IMR-90 (cell line): Measurements from ENCODE around the gene FFAR1. TPM values are rescaled to one million over a fixed set of nuclear protein-coding genes. Genes with fewer than 3 reads are reported as not detected.

Experiments used
- ATAC-seq: fragments of 200-7000 bp; cut with Tn5 transposase; 2 replicates; pipeline ENCODE4 v1.9.1; 2020; ENCODE audit warnings: low read depth, mild to moderate bottlenecking, moderate library complexity
- BruUV-seq: library from RNA; stranded (reverse); fragments of 400-500 nt; replicated peaks from 2 replicates; lab custom pipeline; 2021; lab: Mats Ljungman, UMichigan
- CTCF ChIA-PET: fragments of 300-600 bp; formaldehyde crosslinking; extraction: SDS; loops from one replicate; lab custom pipeline; 2021; ENCODE audit warnings: antibody characterized with exemption; lab: Yijun Ruan, JAX
- POLR2A ChIA-PET: fragments of 300-600 bp; sonication (Branson Sonifier 250); formaldehyde crosslinking; loops from one replicate; lab custom pipeline; 2022; ENCODE audit warnings: antibody characterized with exemption; ENCODE audit not compliant: unreplicated experiment; lab: Charles Lee
- DNase-seq: peaks from one replicate; pipeline ENCODE4 v3.0.0; 2013
- H2AFZ ChIP-seq: replicated peaks from 2 replicates; pipeline ENCODE3; 2013; ENCODE audit warnings: low read length, mild to moderate bottlenecking; ENCODE audit not compliant: poor library complexity
- H2AK5ac ChIP-seq: 2 replicates; pipeline ENCODE4 v1.6.1; 2013; ENCODE audit warnings: low read depth, low read length, inconsistent platforms
- H2AK9ac ChIP-seq: replicated peaks from 2 replicates; pipeline ENCODE3; 2013; ENCODE audit warnings: mild to moderate bottlenecking, low read depth, low read length, moderate library complexity; ENCODE audit not compliant: poor library complexity
- H2BK120ac ChIP-seq: 2 replicates; pipeline ENCODE4 v1.6.1; 2013; ENCODE audit warnings: low read depth, low read length, inconsistent platforms
- H2BK15ac ChIP-seq: 3 replicates; pipeline ENCODE4 v1.6.1; 2013; ENCODE audit warnings: low read depth, low read length, inconsistent platforms
- H2BK20ac ChIP-seq: 2 replicates; pipeline ENCODE4 v1.6.1; 2013; ENCODE audit warnings: low read depth, mild to moderate bottlenecking, inconsistent platforms, low read length, moderate library complexity
- H2BK5ac ChIP-seq: 2 replicates; pipeline ENCODE4 v1.6.1; 2013; ENCODE audit warnings: mild to moderate bottlenecking, low read depth, low read length, inconsistent platforms; ENCODE audit not compliant: poor library complexity, severe bottlenecking
- H3K14ac ChIP-seq: replicated peaks from 2 replicates; pipeline ENCODE4 v1.6.1; 2013; ENCODE audit warnings: low read depth, low read length, inconsistent platforms
- H3K18ac ChIP-seq: 2 replicates; pipeline ENCODE4 v1.6.1; 2013; ENCODE audit warnings: low read depth, low read length, control low read depth
- H3K23ac ChIP-seq: 2 replicates; pipeline ENCODE4 v1.6.1; 2013; ENCODE audit warnings: low read depth, low read length, inconsistent platforms
- H3K27ac ChIP-seq: 2 replicates; pipeline ENCODE4 v1.5.1; 2013; ENCODE audit warnings: mild to moderate bottlenecking, control low read depth, low read length; ENCODE audit not compliant: insufficient read depth
- H3K27me3 ChIP-seq: 2 replicates; pipeline ENCODE4 v1.6.1; 2013; ENCODE audit warnings: low read length; ENCODE audit not compliant: control insufficient read depth, insufficient read depth
- H3K36me3 ChIP-seq: 2 replicates; pipeline ENCODE4 v1.6.1; 2013; ENCODE audit warnings: low read length, mixed read lengths; ENCODE audit not compliant: control insufficient read depth, insufficient read depth
- H3K4ac ChIP-seq: 2 replicates; pipeline ENCODE4 v1.6.1; 2013; ENCODE audit warnings: low read depth, low read length, inconsistent platforms
- H3K4me1 ChIP-seq: 2 replicates; pipeline ENCODE4 v1.6.1; 2013; ENCODE audit warnings: low read length, mixed read lengths; ENCODE audit not compliant: control insufficient read depth, insufficient read depth
- H3K4me2 ChIP-seq: 2 replicates; pipeline ENCODE4 v1.6.1; 2013; ENCODE audit warnings: low read depth, mild to moderate bottlenecking, control low read depth, low read length, moderate library complexity
- H3K4me3 ChIP-seq: 2 replicates; pipeline ENCODE4 v1.5.1; 2013; ENCODE audit warnings: low read depth, mild to moderate bottlenecking, control low read depth, low read length, moderate library complexity; ENCODE audit not compliant: insufficient read depth
- H3K56ac ChIP-seq: 2 replicates; pipeline ENCODE4 v1.6.1; 2013; ENCODE audit warnings: low read length, inconsistent platforms; ENCODE audit not compliant: insufficient read depth; ENCODE audit errors: extremely low read depth
- H3K79me1 ChIP-seq, 2 experiments: 2 replicates each; pipeline ENCODE4 v1.6.1; 2013; ENCODE audit warnings: low read length in 2 of 2, inconsistent platforms in 1 of 2, low read depth in 1 of 2
- H3K9ac ChIP-seq: 2 replicates; pipeline ENCODE4 v1.6.1; 2013; ENCODE audit warnings: low read depth, low read length, control low read depth
- H3K9me1 ChIP-seq: 2 replicates; pipeline ENCODE4 v1.6.1; 2013; ENCODE audit warnings: low read length, inconsistent platforms; ENCODE audit not compliant: insufficient read depth
- H3K9me3 ChIP-seq: 2 replicates; pipeline ENCODE4 v1.6.1; 2013; ENCODE audit warnings: low read length; ENCODE audit not compliant: control insufficient read depth, insufficient read depth
- H4K20me1 ChIP-seq: 2 replicates; pipeline ENCODE4 v1.6.1; 2013; ENCODE audit warnings: low read length, inconsistent platforms; ENCODE audit not compliant: insufficient read depth
- H4K5ac ChIP-seq: 2 replicates; pipeline ENCODE4 v1.6.1; 2013; ENCODE audit warnings: mild to moderate bottlenecking, low read depth, low read length, control low read depth
- H4K8ac ChIP-seq, 2 experiments: 2 replicates each; pipeline ENCODE4 v1.6.1; 2013; ENCODE audit warnings: low read depth in 2 of 2, low read length in 2 of 2, control low read depth in 1 of 2, inconsistent platforms in 1 of 2
- H4K91ac ChIP-seq: 2 replicates; pipeline ENCODE4 v1.6.1; 2013; ENCODE audit warnings: low read depth, low read length, inconsistent platforms; ENCODE audit not compliant: insufficient read depth
- BHLHE40 ChIP-seq: fragments of 150-350 bp; IDR thresholded peaks from 2 replicates; pipeline ENCODE4 v1.6.1; 2016; ENCODE audit warnings: mild to moderate bottlenecking, low read depth, low read length
- MAZ ChIP-seq: IDR thresholded peaks from 2 replicates; pipeline ENCODE4 v1.6.1; 2012; ENCODE audit warnings: low read depth, mild to moderate bottlenecking, low read length, improper control_type of control experiment, moderate library complexity, borderline replicate concordance
- NFE2L2 ChIP-seq: fragments of 150-350 bp; IDR thresholded peaks from 2 replicates; pipeline ENCODE4 v1.6.1; 2016; ENCODE audit warnings: low read depth, mild to moderate bottlenecking, low read length
- WGBS, 2 experiments: methylation state at CpG; one replicate each; pipeline versions ENCODE4 v1.1.5 to v1.1.7; 2013; ENCODE audit warnings: missing lambda C conversion rate in 2 of 2; ENCODE audit not compliant: insufficient read length in 1 of 2; ENCODE audit errors: extremely low coverage in 2 of 2; 5-methylcytosine and 5-hydroxymethylcytosine counted together
- dilution Hi-C: fragments of 300-500 bp; cut with HindIII; formaldehyde crosslinking; loops from one replicate; pipeline ENCODE4 v1.14.3; 2018; ENCODE audit warnings: low sequenced_read_pairs; ENCODE audit not compliant: unreplicated experiment
- in situ Hi-C: fragments of 300-500 bp; cut with MboI; formaldehyde crosslinking; loops from 3 replicates; pipeline ENCODE4 v1.14.3; 2019; ENCODE audit warnings: low sequenced_read_pairs, inconsistent platforms, mixed read lengths
- intact Hi-C: fragments of 100-400 bp; cut with micrococcal nuclease; formaldehyde crosslinking; loops from 2 replicates; pipeline ENCODE4 v1.10.0; 2022
- polyA plus RNA-seq, 3 experiments: library from polyadenylated mRNA; depleted of rRNA; stranded (reverse); fragments of >200 nt; gene quantifications; 2 replicates each; pipeline ENCODE4 v1.2.3, GENCODE V29; 2012; ENCODE audit warnings: low replicate concordance in 1 of 3
- total RNA-seq: library from RNA; depleted of rRNA; stranded (reverse); fragments of >200 nt; gene quantifications from 2 replicates; pipeline ENCODE4 v1.2.3, GENCODE V29; 2012

Gene FFAR1
- total and polyA plus RNA-seq, 2 of the 4 experiments (the other 2 are of a cell fraction), result not detected

DNA sequence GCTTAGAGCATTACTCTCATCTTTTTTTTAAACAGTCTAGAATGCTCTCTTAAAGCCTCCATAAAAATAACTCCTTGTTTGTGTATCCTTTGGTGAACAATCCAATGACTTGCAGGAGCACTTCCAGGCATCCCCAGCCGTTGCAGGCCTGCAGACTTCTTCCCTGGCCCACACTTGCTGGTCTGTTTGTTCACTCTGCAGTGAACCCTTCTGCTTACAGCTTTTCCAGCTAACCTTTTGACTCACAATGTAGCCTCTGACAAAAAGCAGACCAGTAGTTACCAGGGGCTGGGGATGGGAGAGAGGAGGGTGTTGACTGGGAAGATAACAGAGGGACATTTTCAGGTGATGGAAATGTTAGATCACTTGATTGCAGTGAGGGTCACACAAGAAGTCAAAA is 32.3 kb downstream of the FFAR1 start:
- H3K4ac ChIP-seq, result no peak overlapping the region
- no peaks in the 10 kb centered on the region for H3K36me3 ChIP-seq
- no CpG with 5 or more reads among the region's 1 CpG for WGBS, 2 experiments
- no peak overlapping the region for H2BK5ac ChIP-seq
- H2AK9ac ChIP-seq, result no peak overlapping the region
- peaks cover 4% of the 10 kb centered on the region for H3K27me3 ChIP-seq
- no peak overlapping the region for H4K91ac ChIP-seq
- no peak overlapping the region for H3K14ac ChIP-seq
- H3K9me3 ChIP-seq, result peaks cover 3% of the 10 kb centered on the region
- H4K5ac ChIP-seq, result no peak overlapping the region
- dilution Hi-C loops, result no loop called here
- no peaks in the 10 kb centered on the region for H3K79me1 ChIP-seq
- H2BK20ac ChIP-seq, result no peak overlapping the region
- H3K4me3 ChIP-seq, result no peak overlapping the region
- no peak for DNase-seq
- POLR2A ChIA-PET, result no interaction called here
- H4K8ac ChIP-seq, result no peak overlapping the region
- no peak overlapping the region for H2AK5ac ChIP-seq
- no peak overlapping the region for H3K4me2 ChIP-seq
- no peak overlapping the region for H3K56ac ChIP-seq
- no peak overlapping the region for H2AFZ ChIP-seq
- no peak overlapping the region for H3K18ac ChIP-seq
- no peak for ATAC-seq
- no peaks in the 10 kb centered on the region for H4K20me1 ChIP-seq
- no peak overlapping the region for H2BK120ac ChIP-seq
- H2BK15ac ChIP-seq, result no peak overlapping the region
- H3K4me1 ChIP-seq, result no peaks in the 10 kb centered on the region
- intact Hi-C loops, result no loop called here
- in situ Hi-C loops, result no loop called here
- H3K9me1 ChIP-seq, result no peaks in the 10 kb centered on the region
- no peak overlapping the region for H3K23ac ChIP-seq
- CTCF ChIA-PET, result no interaction called here
- no peak for TF ChIP-seq NFE2L2
- TF ChIP-seq MAZ, result no peak
- no peak for TF ChIP-seq BHLHE40
- BruUV-seq, result no TSS peak
- no peak overlapping the region for H3K9ac ChIP-seq
- H3K27ac ChIP-seq, result no peak overlapping the region
